Smooth muscle cell (in vitro differentiated cells): Measurements from ENCODE around the gene COL19A1. TPM values are rescaled to one million over a fixed set of nuclear protein-coding genes. Genes with fewer than 3 reads are reported as not detected.

Experiments
- DNase-seq: peaks from one replicate; lab custom pipeline; 2025; ENCODE audit not compliant: unreplicated experiment; lab: John Stamatoyannopoulos, UW
- H2AFZ ChIP-seq: fragments of 200-600 bp; sonication (generic); 2 replicates; pipeline ENCODE4 v1.6.0; 2016; ENCODE audit warnings: antibody characterized with exemption, low read depth, mild to moderate bottlenecking
- H3F3A ChIP-seq: fragments of 200-600 bp; sonication (generic); 2 replicates; pipeline ENCODE4 v1.6.0; 2017; ENCODE audit warnings: antibody characterized with exemption, low read depth
- H3K27ac ChIP-seq: fragments of 200-600 bp; sonication (generic); 2 replicates; pipeline ENCODE4 v1.5.1; 2016; ENCODE audit warnings: low read depth, mild to moderate bottlenecking
- H3K27me3 ChIP-seq: fragments of 200-600 bp; sonication (generic); 2 replicates; pipeline ENCODE4 v1.6.1; 2016; ENCODE audit warnings: low read depth, mild to moderate bottlenecking
- H3K36me3 ChIP-seq: fragments of 200-600 bp; sonication (generic); 2 replicates; pipeline ENCODE4 v1.5.1; 2016; ENCODE audit warnings: low read depth
- H3K4me1 ChIP-seq: fragments of 200-600 bp; sonication (generic); 2 replicates; pipeline ENCODE4 v1.5.1; 2016; ENCODE audit warnings: low read depth
- H3K4me2 ChIP-seq: fragments of 200-600 bp; sonication (generic); 2 replicates; pipeline ENCODE4 v1.6.0; 2016; ENCODE audit warnings: mild to moderate bottlenecking
- H3K4me3 ChIP-seq: fragments of 200-600 bp; sonication (generic); 2 replicates; pipeline ENCODE4 v1.5.1; 2016; ENCODE audit warnings: mild to moderate bottlenecking
- H3K79me2 ChIP-seq: fragments of 200-600 bp; sonication (generic); 2 replicates; pipeline ENCODE4 v1.6.0; 2016; ENCODE audit warnings: low read depth, mild to moderate bottlenecking
- H3K9ac ChIP-seq: fragments of 200-600 bp; sonication (generic); 2 replicates; pipeline ENCODE4 v1.6.0; 2016; ENCODE audit warnings: low read depth
- H3K9me3 ChIP-seq: fragments of 200-600 bp; sonication (generic); replicated peaks from 2 replicates; pipeline ENCODE4 v1.5.1; 2016; ENCODE audit warnings: low read depth
- H4K20me1 ChIP-seq: fragments of 200-600 bp; sonication (generic); 2 replicates; pipeline ENCODE4 v1.6.0; 2016; ENCODE audit warnings: low read depth
- WGBS: methylation state at CpG from one replicate; pipeline ENCODE4 v1.1.7; 2016; ENCODE audit warnings: low lambda C conversion rate; 5-methylcytosine and 5-hydroxymethylcytosine counted together
- polyA plus RNA-seq: library from polyadenylated mRNA; unstranded; fragments of >200 nt; fragmentation: Nextera tagmentation; extraction: Ambion mirVana; gene quantifications from 2 replicates; pipeline ENCODE4 v1.2.1, GENCODE V29; 2016
- total RNA-seq: library from RNA; depleted of rRNA; stranded (reverse); fragments of >200 nt; gene quantifications from 2 replicates; pipeline ENCODE4 v1.2.3, GENCODE V29; 2014
- TF ChIP-seq, protein P1 (sequence below): fragments of 200-600 bp; sonication (generic); IDR thresholded peaks from 2 replicates; pipeline ENCODE4 v1.5.1; 2017; ENCODE audit warnings: borderline replicate concordance, mild to moderate bottlenecking, antibody characterized with exemption; ENCODE audit not compliant: insufficient read depth, poor library complexity, severe bottlenecking

COL19A1 gene
- total and polyA plus RNA-seq, 2 experiments from 2014 or later: 0.55 to 1.6 TPM

DNA sequence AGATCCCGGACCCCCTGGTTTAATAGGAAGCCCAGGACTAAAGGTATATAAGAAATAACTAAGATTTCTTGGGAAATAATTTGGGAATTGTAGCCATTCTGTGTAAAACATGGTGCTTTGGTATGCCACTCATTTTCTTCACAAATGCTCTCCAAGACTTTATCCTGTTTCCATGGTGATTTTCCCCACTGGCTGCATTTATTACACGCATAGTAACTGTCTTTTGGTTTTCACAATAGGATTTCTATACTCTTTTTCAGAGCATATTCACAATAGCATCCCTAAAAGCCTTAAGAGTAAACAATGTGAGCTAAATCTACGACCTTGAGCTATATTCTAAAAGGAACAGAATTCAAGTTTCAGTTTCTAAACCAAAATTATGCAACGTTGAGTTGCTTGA, 275.7 kb downstream of the COL19A1 start:
- Histone ChIP-seq H3K4me1 (no peaks in the 10 kb centered on the region), H3K9me3 (no peaks in the 10 kb centered on the region), H3K4me3 (no peak overlapping the region), H3F3A (no peaks in the 10 kb centered on the region), H3K36me3 (no peaks in the 10 kb centered on the region), H3K27ac (no peak overlapping the region), H3K79me2 (no peaks in the 10 kb centered on the region), H4K20me1 (no peaks in the 10 kb centered on the region), H3K27me3 (no peaks in the 10 kb centered on the region), H3K9ac (no peak overlapping the region), H3K4me2 (no peak overlapping the region), H2AFZ (no peak overlapping the region)
- DNase-seq: no peak
- whole genome bisulfite sequencing: 92% methylated on average over 4 of the region's 4 CpGs
- TF ChIP-seq, protein P1, sequence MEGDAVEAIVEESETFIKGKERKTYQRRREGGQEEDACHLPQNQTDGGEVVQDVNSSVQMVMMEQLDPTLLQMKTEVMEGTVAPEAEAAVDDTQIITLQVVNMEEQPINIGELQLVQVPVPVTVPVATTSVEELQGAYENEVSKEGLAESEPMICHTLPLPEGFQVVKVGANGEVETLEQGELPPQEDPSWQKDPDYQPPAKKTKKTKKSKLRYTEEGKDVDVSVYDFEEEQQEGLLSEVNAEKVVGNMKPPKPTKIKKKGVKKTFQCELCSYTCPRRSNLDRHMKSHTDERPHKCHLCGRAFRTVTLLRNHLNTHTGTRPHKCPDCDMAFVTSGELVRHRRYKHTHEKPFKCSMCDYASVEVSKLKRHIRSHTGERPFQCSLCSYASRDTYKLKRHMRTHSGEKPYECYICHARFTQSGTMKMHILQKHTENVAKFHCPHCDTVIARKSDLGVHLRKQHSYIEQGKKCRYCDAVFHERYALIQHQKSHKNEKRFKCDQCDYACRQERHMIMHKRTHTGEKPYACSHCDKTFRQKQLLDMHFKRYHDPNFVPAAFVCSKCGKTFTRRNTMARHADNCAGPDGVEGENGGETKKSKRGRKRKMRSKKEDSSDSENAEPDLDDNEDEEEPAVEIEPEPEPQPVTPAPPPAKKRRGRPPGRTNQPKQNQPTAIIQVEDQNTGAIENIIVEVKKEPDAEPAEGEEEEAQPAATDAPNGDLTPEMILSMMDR: no peak

DNA sequence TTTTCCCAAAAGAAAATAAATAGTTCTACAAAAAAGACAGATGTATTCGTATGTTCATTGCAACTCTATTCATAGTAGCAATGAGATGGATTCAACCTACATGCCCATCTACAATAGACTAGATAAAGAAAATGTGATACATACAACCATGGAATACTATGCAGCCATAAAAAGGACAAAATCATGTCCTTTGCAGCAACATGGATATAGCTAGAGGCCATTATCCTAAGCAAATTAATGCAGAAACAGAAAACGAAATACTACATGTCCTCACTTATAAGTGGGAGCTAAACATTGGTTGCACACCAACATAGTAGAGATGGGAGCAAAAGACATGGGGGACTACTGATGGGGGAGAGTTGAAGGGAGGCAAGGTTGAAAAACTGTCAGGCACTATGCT, 278.8 kb downstream of the COL19A1 start:
- Histone ChIP-seq H3K79me2 (no peaks in the 10 kb centered on the region), H3K36me3 (no peaks in the 10 kb centered on the region), H4K20me1 (no peaks in the 10 kb centered on the region), H2AFZ (no peak overlapping the region), H3K4me2 (no peak overlapping the region), H3K4me1 (no peaks in the 10 kb centered on the region), H3K27ac (no peak overlapping the region), H3K4me3 (no peak overlapping the region), H3K27me3 (no peaks in the 10 kb centered on the region), H3K9me3 (no peaks in the 10 kb centered on the region), H3F3A (no peaks in the 10 kb centered on the region), H3K9ac (no peak overlapping the region)
- TF ChIP-seq, protein P1: no peak
- no peak for DNase-seq
- WGBS: 90% methylated on average over 2 of the region's 2 CpGs

DNA sequence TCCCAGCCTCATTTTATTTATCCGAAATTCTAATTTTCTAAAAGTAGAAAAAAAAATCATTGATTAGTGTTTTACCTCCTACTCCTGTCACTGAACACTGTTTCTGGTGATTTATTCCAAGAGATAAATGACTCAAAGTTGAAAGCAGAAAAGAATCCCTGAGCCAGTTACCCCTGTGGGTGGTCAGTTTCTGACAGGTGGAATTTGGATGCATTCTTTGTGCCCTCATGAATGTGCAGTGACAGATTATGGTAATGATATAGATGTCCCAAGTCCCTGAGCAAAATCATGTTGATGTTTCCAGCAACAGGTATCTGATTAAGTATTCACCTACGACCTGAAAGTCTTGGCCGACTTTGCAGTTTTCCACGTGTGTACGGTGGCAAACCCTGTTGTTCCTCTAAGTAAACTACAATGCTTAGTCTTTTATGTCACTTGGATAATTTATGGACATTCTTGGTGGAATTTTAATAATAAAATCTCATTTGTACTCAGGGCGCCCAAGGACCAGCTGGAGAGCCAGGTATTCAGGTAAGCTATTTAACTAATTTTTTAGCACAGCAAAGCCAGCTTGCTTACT, 282.9 kb downstream of the COL19A1 start:
- H3K36me3 ChIP-seq: no peaks in the 10 kb centered on the region
- 90% methylated on average over 6 of the region's 6 CpGs for WGBS
- H3K4me3 ChIP-seq: no peak overlapping the region
- H3K4me1 ChIP-seq: no peaks in the 10 kb centered on the region
- no peak overlapping the region for H2AFZ ChIP-seq
- no peaks in the 10 kb centered on the region for H3K9me3 ChIP-seq
- no peak for DNase-seq
- no peaks in the 10 kb centered on the region for H3K79me2 ChIP-seq
- TF ChIP-seq, protein P1: no peak
- H3F3A ChIP-seq: peaks cover 7% of the 10 kb centered on the region
- no peak overlapping the region for H3K4me2 ChIP-seq
- H3K27me3 ChIP-seq: no peaks in the 10 kb centered on the region
- no peak overlapping the region for H3K9ac ChIP-seq
- no peak overlapping the region for H3K27ac ChIP-seq
- H4K20me1 ChIP-seq: no peaks in the 10 kb centered on the region

DNA sequence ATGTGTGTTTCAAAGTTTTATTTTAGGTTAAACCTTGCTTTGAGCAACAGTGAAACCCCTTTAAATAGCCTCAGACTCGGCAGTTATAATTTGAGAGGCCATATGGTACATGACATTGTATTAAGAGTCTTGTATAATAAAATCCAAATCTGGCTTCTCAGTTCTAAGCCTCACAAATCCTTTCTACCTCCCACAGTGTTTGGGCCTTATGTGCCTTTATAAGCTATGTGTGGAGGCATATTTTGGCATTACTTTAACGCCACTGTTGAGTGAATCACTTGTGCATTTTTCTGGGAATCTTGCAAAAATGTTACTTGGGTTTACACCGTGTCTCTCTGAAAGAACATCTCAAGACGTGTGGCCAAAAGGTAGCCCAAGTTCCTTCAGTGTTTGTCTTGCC, 284.2 kb downstream of the COL19A1 start:
- 19% methylated on average over 4 of the region's 4 CpGs for WGBS

More for the DNA sequence above, 284.2 kb downstream of the COL19A1 start:
- peak overlapping the region; percentile 52 for H3K4me2 ChIP-seq
- no peak for DNase-seq
- H2AFZ ChIP-seq: no peak overlapping the region
- peak overlapping the region; percentile 23 for H3K27ac ChIP-seq
- no peak overlapping the region for H3K9ac ChIP-seq
- peaks cover 7% of the 10 kb centered on the region for H3F3A ChIP-seq
- H3K9me3 ChIP-seq: no peaks in the 10 kb centered on the region
- TF ChIP-seq, protein P1: no peak
- no peaks in the 10 kb centered on the region for H3K4me1 ChIP-seq
- H3K36me3 ChIP-seq: no peaks in the 10 kb centered on the region
- H3K27me3 ChIP-seq: no peaks in the 10 kb centered on the region
- no peaks in the 10 kb centered on the region for H4K20me1 ChIP-seq
- H3K4me3 ChIP-seq: no peak overlapping the region
- no peaks in the 10 kb centered on the region for H3K79me2 ChIP-seq
